HepG2 (cell line): Measurements from ENCODE around the gene ISCA1.

ENCODE experiments used
- DMTF1 ChIP-seq: sonication (generic); formaldehyde crosslinking; IDR thresholded peaks from 2 replicates; pipeline ENCODE4 v1.4.0; 2020; ENCODE audit warnings: mild to moderate bottlenecking, missing genetic modification reagents
- SRSF9 ChIP-seq: fragments of 200-400 bp; formaldehyde crosslinking; IDR thresholded peaks from 2 replicates; pipeline ENCODE4 v1.6.1; 2018; ENCODE audit warnings: borderline replicate concordance, mild to moderate bottlenecking, low read depth, low read length; ENCODE audit not compliant: insufficient read depth, poor library complexity, severe bottlenecking
- STAG1 ChIP-seq: sonication (generic); formaldehyde crosslinking; IDR thresholded peaks from 2 replicates; pipeline ENCODE4 v1.4.0; 2020; ENCODE audit warnings: missing genetic modification reagents
- TBX2 ChIP-seq: sonication (generic); formaldehyde crosslinking; IDR thresholded peaks from 2 replicates; pipeline ENCODE4 v1.5.0; 2020; ENCODE audit warnings: missing genetic modification reagents, mild to moderate bottlenecking, borderline replicate concordance
- ZFP36 ChIP-seq: fragments of 150-350 bp; IDR thresholded peaks from 2 replicates; pipeline ENCODE4 v1.6.1; 2018; ENCODE audit warnings: borderline replicate concordance, low read length, low read depth; ENCODE audit not compliant: partially characterized antibody
- ZNF124 ChIP-seq: sonication (generic); formaldehyde crosslinking; IDR thresholded peaks from 2 replicates; pipeline ENCODE4 v1.4.0; 2020; ENCODE audit warnings: missing genetic modification reagents
- ZSCAN20 ChIP-seq: sonication (generic); formaldehyde crosslinking; IDR thresholded peaks from 2 replicates; pipeline ENCODE4 v1.4.0; 2020; ENCODE audit warnings: missing genetic modification reagents, mild to moderate bottlenecking, borderline replicate concordance
- TF ChIP-seq, protein P1 (sequence below): fragments of 450-650 bp; IDR thresholded peaks from 2 replicates; pipeline ENCODE4 v1.6.1; 2017; ENCODE audit warnings: mild to moderate bottlenecking
- TF ChIP-seq, protein P2 (sequence below): sonication (generic); formaldehyde crosslinking; IDR thresholded peaks from 2 replicates; pipeline ENCODE4 v1.4.0; 2020; ENCODE audit warnings: missing genetic modification reagents

- TF ChIP-seq, protein P1, sequence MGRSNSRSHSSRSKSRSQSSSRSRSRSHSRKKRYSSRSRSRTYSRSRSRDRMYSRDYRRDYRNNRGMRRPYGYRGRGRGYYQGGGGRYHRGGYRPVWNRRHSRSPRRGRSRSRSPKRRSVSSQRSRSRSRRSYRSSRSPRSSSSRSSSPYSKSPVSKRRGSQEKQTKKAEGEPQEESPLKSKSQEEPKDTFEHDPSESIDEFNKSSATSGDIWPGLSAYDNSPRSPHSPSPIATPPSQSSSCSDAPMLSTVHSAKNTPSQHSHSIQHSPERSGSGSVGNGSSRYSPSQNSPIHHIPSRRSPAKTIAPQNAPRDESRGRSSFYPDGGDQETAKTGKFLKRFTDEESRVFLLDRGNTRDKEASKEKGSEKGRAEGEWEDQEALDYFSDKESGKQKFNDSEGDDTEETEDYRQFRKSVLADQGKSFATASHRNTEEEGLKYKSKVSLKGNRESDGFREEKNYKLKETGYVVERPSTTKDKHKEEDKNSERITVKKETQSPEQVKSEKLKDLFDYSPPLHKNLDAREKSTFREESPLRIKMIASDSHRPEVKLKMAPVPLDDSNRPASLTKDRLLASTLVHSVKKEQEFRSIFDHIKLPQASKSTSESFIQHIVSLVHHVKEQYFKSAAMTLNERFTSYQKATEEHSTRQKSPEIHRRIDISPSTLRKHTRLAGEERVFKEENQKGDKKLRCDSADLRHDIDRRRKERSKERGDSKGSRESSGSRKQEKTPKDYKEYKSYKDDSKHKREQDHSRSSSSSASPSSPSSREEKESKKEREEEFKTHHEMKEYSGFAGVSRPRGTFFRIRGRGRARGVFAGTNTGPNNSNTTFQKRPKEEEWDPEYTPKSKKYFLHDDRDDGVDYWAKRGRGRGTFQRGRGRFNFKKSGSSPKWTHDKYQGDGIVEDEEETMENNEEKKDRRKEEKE: no peak
- no peak for TF ChIP-seq SRSF9
- TF ChIP-seq, protein P2, sequence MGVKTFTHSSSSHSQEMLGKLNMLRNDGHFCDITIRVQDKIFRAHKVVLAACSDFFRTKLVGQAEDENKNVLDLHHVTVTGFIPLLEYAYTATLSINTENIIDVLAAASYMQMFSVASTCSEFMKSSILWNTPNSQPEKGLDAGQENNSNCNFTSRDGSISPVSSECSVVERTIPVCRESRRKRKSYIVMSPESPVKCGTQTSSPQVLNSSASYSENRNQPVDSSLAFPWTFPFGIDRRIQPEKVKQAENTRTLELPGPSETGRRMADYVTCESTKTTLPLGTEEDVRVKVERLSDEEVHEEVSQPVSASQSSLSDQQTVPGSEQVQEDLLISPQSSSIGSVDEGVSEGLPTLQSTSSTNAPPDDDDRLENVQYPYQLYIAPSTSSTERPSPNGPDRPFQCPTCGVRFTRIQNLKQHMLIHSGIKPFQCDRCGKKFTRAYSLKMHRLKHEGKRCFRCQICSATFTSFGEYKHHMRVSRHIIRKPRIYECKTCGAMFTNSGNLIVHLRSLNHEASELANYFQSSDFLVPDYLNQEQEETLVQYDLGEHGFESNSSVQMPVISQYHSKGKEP (CRISPR knock-in tag): no peak
- no peak for TF ChIP-seq STAG1 (CRISPR knock-in tag)
- no peak for TF ChIP-seq ZSCAN20
- TF ChIP-seq TBX2 (CRISPR knock-in tag): no peak
- no peak for TF ChIP-seq DMTF1 (CRISPR knock-in tag)
- TF ChIP-seq ZFP36: no peak
- no peak for TF ChIP-seq ZNF124
Observed at GRCh38 chr9:86242071-86242470, 40.3 kb downstream of the ISCA1 start.
